Neural crest cell (in vitro differentiated cells): ENCODE results near the gene KCNC3. TPM values are rescaled to one million over a fixed set of nuclear protein-coding genes. Genes with fewer than 3 reads are reported as not detected.

Source experiments
- DNase-seq: peaks from one replicate; pipeline ENCODE4 v3.0.0; 2021; ENCODE audit warnings: low read depth, mixed read lengths, low spot score
- H3K27ac Mint-ChIP-seq: one replicate; pipeline ENCODE4 v1.8.0; 2021; ENCODE audit warnings: mild to moderate bottlenecking, mixed read lengths; ENCODE audit not compliant: unreplicated experiment
- H3K27me3 Mint-ChIP-seq: 2 replicates; pipeline ENCODE4 v1.8.0; 2021; ENCODE audit warnings: low read depth, mild to moderate bottlenecking, mixed read lengths
- H3K36me3 Mint-ChIP-seq: 2 replicates; pipeline ENCODE4 v1.8.0; 2021; ENCODE audit warnings: low read depth, mild to moderate bottlenecking, mixed read lengths
- H3K4me1 Mint-ChIP-seq: 2 replicates; pipeline ENCODE4 v1.8.0; 2021; ENCODE audit warnings: mixed read lengths
- H3K4me3 Mint-ChIP-seq: one replicate; pipeline ENCODE4 v1.8.0; 2021; ENCODE audit warnings: mild to moderate bottlenecking, mixed read lengths
- H3K9me3 Mint-ChIP-seq: 2 replicates; pipeline ENCODE4 v1.8.0; 2021; ENCODE audit warnings: mixed read lengths
- CTCF ChIP-seq: fragments of 200-600 bp; sonication (generic); conservative IDR thresholded peaks from 2 replicates; pipeline ENCODE4 v1.5.0; 2021; ENCODE audit warnings: antibody characterized with exemption, mild to moderate bottlenecking
- total RNA-seq: library from RNA; stranded (reverse); gene quantifications from 2 replicates; pipeline ENCODE4 v1.2.1, GENCODE V29; 2021

Gene KCNC3
- total RNA-seq, 1 donor from 2014 or later = 4.2 TPM

GRCh38 chr19:50333737-50334617 is 4.8 kb upstream of the KCNC3 start:
- Mint-ChIP-seq H3K27me3 (peaks cover 49% of the 10 kb centered on the region), H3K4me1 (peaks cover 46% of the 10 kb centered on the region), H3K9me3 (peaks cover 11% of the 10 kb centered on the region), H3K36me3 (peaks cover 6% of the 10 kb centered on the region), H3K27ac (peak overlapping the region; percentile 96), H3K4me3 (peak overlapping the region; percentile 92)
- DNase-seq = peak; percentile 83
- TF ChIP-seq CTCF = no peak

GRCh38 chr19:50333235-50333736 is 4.1 kb upstream of the KCNC3 start:
- Mint-ChIP-seq H3K36me3 (peaks cover 6% of the 10 kb centered on the region), H3K9me3 (peaks cover 11% of the 10 kb centered on the region), H3K27ac (peak overlapping the region; percentile 96), H3K27me3 (peaks cover 50% of the 10 kb centered on the region), H3K4me1 (peaks cover 46% of the 10 kb centered on the region), H3K4me3 (peak overlapping the region; percentile 92)
- peak; percentile 28 for TF ChIP-seq CTCF
- DNase-seq = peak; percentile 72

GRCh38 chr19:50332244-50333038 is 3.3 kb upstream of the KCNC3 start:
- no peak overlapping the region for H3K27ac Mint-ChIP-seq
- peaks cover 6% of the 10 kb centered on the region for H3K36me3 Mint-ChIP-seq
- H3K9me3 Mint-ChIP-seq = peaks cover 11% of the 10 kb centered on the region
- peaks cover 56% of the 10 kb centered on the region for H3K27me3 Mint-ChIP-seq
- peaks cover 46% of the 10 kb centered on the region for H3K4me1 Mint-ChIP-seq
- no peak for TF ChIP-seq CTCF
- H3K4me3 Mint-ChIP-seq = peak overlapping the region; percentile 92
- no peak for DNase-seq

- no peak overlapping the region for H3K27ac Mint-ChIP-seq
- H3K4me1 Mint-ChIP-seq = peaks cover 50% of the 10 kb centered on the region
- no peak for TF ChIP-seq CTCF
- H3K9me3 Mint-ChIP-seq = peaks cover 8% of the 10 kb centered on the region
- peaks cover 61% of the 10 kb centered on the region for H3K27me3 Mint-ChIP-seq
- peaks cover 9% of the 10 kb centered on the region for H3K36me3 Mint-ChIP-seq
- DNase-seq = no peak
- peak overlapping the region; percentile 92 for H3K4me3 Mint-ChIP-seq
These were observed 2.7 kb upstream of the KCNC3 start for GRCh38 chr19:50331994-50332243.

- Mint-ChIP-seq H3K36me3 (peaks cover 9% of the 10 kb centered on the region), H3K4me1 (peaks cover 54% of the 10 kb centered on the region), H3K27ac (no peak overlapping the region), H3K27me3 (peaks cover 66% of the 10 kb centered on the region), H3K4me3 (peak overlapping the region; percentile 79), H3K9me3 (peaks cover 8% of the 10 kb centered on the region)
- DNase-seq = no peak
- TF ChIP-seq CTCF = no peak
These were observed 2.2 kb upstream of the KCNC3 start for GRCh38 chr19:50331221-50331993.
